PC-3 (cell line): ENCODE measurements around the gene STK24.

Experiments used
- EZH2 ChIP-seq: fragments of 300-600 bp; sonication (generic); IDR thresholded peaks from one replicate; pipeline ENCODE4 v1.6.1; 2017; ENCODE audit warnings: antibody characterized with exemption, mild to moderate bottlenecking, low read length; ENCODE audit not compliant: unreplicated experiment
- TF ChIP-seq, protein P1 (sequence below): fragments of 300-600 bp; sonication (generic); conservative IDR thresholded peaks from 2 replicates; pipeline ENCODE4 v1.5.1; 2017; ENCODE audit warnings: antibody characterized with exemption, low read depth, mild to moderate bottlenecking, low read length

- TF ChIP-seq, protein P1, sequence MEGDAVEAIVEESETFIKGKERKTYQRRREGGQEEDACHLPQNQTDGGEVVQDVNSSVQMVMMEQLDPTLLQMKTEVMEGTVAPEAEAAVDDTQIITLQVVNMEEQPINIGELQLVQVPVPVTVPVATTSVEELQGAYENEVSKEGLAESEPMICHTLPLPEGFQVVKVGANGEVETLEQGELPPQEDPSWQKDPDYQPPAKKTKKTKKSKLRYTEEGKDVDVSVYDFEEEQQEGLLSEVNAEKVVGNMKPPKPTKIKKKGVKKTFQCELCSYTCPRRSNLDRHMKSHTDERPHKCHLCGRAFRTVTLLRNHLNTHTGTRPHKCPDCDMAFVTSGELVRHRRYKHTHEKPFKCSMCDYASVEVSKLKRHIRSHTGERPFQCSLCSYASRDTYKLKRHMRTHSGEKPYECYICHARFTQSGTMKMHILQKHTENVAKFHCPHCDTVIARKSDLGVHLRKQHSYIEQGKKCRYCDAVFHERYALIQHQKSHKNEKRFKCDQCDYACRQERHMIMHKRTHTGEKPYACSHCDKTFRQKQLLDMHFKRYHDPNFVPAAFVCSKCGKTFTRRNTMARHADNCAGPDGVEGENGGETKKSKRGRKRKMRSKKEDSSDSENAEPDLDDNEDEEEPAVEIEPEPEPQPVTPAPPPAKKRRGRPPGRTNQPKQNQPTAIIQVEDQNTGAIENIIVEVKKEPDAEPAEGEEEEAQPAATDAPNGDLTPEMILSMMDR, result no peak
- TF ChIP-seq EZH2, result no peak
These were observed 80.5 kb downstream of the STK24 start for GRCh38 chr13:98496479-98496791.
